GM21390 (cell line): Measurements from ENCODE around the gene RPL38.

Experiments used
- ATAC-seq: cut with Tn5 transposase; IDR thresholded peaks from one replicate; pipeline ENCODE4 v1.9.1; 2021; ENCODE audit not compliant: unreplicated experiment

RPL38 gene

GRCh38 chr17:74203439-74204240 is at the start of gene RPL38:
RPL38 (plus strand) TSS chr17:74203678; CDS start chr17:74203956, 278 bp downstream.
- ATAC-seq = peak; percentile 73

DNA sequence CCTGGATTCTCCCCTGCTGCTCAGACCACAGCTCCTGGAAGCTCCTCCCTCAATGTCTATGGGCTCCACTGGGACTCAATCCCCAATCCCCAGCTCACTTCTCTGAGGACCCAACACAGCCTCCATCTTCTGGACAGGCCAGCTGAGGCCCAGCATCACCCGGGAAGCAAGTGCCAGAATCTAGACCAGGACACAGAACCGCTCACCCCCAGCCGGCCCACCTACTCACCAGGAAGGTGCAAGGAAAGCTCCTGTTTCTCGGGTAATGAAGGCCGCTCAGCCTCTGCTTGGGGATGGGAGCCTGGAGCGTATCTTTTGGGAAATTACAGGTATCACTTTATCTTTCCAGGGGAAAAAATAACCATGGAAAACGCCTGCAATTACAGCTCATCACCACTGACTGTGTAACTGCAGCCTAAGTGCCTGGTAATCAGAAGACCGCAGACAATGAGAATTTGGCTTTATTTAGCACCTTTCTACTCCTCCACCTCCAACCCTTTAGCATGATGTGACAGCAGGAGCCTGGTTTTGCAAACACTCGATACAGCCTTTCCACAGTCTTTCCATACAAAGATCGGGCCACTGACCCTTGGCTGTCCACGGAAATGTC is 49.6 kb upstream of the RPL38 start:
- ATAC-seq = no peak

GRCh38 chr17:74156878-74157277 is 46.6 kb upstream of the RPL38 start:
- ATAC-seq = no peak

- ATAC-seq = no peak
Observed at GRCh38 chr17:74157366-74157765, 46.1 kb upstream of the RPL38 start.

DNA sequence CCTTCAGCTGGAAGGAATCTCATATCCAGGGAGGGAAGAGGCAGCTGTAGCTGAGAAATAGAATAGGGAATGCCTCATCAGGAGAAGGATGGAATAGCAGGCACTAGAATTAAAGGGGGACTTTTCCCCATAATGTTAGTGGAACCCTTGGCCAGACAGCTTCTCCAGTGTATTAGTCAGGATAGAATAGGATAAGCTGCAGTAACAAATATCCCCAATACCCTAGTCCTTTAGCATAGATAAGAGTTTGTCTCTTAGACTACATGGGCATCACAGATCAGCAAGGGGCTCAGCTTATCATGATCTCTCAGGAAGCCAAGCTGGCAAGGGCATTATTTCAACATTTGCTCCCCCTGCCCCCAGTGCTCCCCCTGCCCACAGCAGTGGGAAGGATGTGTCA is 44.7 kb upstream of the RPL38 start:
- no peak for ATAC-seq

GRCh38 chr17:74159226-74159840 is 44.1 kb upstream of the RPL38 start:
- no peak for ATAC-seq

GRCh38 chr17:74160656-74161502 is 42.6 kb upstream of the RPL38 start:
- no peak for ATAC-seq

- no peak for ATAC-seq
Observed at GRCh38 chr17:74161503-74161875, 42.0 kb upstream of the RPL38 start.

- no peak for ATAC-seq
Observed at GRCh38 chr17:74163271-74163821, 40.1 kb upstream of the RPL38 start.

DNA sequence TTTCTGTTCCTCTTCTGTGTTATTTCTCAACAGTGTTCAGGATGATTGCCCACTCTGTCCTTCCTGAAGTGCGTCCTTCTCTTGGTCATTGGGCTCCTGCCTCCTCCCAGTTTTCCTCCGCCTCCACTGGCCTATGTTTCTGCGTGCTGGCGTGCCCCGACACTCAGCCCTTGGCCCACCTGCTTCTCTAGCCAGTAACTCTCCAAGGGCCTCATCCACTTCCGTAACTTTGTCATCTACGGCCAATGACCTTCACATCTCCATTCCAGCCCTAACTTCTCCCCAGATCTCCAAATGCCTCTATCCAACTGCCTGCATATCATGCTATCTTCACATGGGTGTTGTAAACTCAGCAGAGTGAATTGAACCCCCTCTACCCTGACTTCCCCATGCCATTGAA is 39.6 kb upstream of the RPL38 start:
- ATAC-seq = no peak

DNA sequence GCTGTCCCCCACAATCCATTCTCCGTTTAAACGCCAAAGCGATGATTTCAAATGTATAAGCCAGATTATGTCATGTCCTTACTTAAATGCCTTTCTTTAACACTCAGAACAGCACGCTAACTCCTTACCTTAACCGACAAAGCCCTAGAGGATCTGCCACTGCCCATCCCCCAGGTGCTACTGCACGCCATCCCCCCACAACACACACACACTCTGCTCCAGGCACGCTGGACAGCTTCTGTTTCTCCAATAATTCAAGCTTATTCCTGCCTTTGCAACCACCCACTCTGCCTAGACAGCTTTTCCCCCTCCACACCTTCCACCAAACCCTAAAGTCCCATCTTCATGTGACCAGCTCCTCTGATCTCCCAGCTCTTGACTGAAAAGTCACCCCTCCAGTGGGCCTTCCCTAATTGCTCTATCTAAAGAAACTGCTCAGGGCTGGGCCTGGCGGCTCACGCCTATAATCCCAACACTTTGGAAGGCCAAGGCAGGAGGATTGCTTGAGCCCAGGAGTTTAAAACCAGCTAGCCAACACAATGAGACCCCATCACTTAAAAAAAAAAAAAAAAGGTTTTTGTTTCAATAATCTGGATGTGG is 38.9 kb upstream of the RPL38 start:
- ATAC-seq = no peak

DNA sequence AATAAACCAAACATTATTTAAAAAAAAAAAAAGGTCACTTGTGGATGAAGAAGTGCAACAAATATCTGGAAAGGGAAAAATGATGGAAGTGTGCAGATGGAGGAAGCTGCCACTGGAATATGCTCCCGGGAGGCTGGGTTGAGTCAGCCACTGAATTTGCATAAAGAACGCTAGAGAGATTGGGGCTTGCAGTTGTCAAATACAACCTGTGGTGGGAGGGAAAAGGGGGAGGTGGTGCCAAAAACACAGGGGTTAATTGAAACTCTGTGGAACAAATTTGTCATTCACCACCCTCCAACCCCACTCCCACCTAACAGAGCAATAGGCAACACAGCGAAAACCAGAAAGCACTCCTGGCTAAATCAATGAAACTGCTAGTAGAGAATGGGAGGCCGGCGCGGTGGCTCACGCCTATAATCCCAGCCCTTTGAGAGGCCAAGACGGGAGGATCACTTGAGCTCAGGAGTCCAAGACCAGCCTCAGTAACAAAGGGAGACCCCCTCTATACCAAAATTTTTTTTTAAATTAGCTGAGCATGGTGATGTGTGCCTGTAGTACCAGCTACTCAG is 37.6 kb upstream of the RPL38 start:
- no peak for ATAC-seq

GRCh38 chr17:74170924-74171323 is 32.6 kb upstream of the RPL38 start:
- no peak for ATAC-seq

- ATAC-seq = no peak
Observed at GRCh38 chr17:74172700-74173099, 30.8 kb upstream of the RPL38 start.

DNA sequence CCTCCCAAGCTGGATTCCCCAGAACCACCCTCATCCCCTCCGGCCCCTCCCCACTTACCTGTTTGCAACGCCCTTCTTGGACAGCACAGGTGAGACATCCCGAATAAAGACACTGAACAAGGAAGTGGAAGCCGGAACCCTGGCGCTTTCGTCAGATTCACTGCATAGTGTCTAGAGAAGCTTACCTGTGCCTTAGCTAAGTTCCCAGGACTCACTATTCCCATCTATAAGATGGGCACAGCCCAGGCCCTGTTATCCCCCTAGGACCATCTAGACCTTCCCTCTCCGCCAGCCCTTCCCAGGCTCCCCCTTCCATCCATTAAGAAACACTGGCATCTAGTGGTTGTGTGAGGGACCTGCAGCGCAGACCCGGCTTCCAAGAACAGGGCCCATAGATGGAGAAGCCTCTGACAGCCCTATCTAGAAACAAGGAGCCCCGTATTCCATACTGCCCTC is 26.9 kb upstream of the RPL38 start:
- ATAC-seq = no peak

DNA sequence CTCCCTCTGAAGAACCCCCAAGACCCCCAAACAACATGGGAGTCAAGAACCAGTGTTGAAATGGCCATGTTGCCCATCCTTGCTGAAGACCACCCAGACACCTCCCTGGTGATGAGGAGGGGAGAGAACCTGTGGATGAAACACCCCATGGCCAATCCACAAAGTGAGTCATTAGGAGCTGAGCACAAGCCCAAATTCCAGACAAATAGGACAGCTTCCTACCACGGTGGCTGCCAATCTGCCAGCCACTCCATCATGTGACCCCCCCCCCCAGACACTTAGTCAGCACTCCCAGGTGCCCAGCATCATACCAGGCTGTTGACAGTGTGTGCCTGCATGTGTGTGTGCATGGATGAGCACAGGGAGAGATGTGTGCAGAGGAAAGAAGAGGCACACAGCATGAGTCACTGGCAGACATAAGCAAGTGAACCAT is 26.4 kb upstream of the RPL38 start:
- no peak for ATAC-seq

GRCh38 chr17:74179576-74179975 is 23.9 kb upstream of the RPL38 start:
- no peak for ATAC-seq

- ATAC-seq = no peak
Observed at GRCh38 chr17:74180336-74180735, 23.1 kb upstream of the RPL38 start.

DNA sequence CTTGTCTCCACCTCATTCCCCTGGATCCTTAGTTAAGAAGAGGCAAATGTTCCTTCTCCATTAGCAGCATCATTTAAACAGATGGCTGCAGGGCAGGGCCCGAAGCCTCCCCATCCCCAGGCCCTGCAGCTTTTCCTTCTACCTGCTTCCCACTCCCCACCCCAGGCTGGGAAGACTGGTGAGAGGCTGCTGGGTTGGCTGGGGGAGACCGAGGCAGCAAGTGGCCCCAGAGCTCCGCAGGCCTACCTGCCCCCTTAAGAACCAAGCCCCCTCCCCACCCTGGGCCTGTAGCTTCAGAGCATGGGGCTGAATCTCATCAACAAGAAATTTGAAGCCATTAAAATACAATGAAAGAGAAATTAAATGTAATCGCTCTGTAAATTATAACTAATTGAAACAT is 22.1 kb upstream of the RPL38 start:
- no peak for ATAC-seq

DNA sequence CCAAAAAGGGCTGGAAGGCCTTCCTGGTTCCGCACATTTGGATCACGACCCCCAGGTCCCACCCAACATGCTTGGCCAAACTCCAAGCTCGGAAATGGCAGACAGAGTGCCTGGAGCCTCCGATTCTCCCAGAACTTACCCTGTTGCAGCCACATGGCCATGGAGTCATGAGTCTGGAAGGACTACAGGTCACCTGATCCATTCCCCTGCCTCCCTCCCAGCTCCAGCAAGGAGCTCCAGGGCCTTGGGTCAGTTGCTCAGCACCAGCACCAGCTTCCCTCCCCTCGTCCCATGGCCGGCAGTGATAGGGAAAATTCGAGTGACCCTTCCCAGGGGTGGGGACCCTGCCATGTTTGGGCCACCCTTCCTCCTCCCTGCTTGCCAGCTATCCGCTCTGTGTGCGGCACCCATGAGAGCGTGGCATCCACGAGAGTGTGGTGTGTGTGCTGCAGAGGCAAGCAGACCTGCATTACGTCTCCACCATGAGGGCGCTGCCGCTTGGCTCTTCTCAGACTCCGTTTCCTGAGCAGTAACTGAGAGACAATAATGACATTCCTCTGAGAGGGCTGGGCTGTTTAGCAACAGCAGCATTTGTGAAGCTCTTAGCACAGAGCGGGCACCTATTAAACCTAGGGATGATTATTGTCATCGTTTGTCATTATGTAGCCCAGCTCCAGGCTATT is 21.3 kb upstream of the RPL38 start:
- no peak for ATAC-seq
